HG03571 (cell line): ENCODE measurements around the gene BPGM.
"Not testable (repeated sequence)": the region's sequence is repeated elsewhere in the genome, so short reads cannot be mapped to it uniquely, and the experiment has no call there.

Experiments
- ATAC-seq: cut with Tn5 transposase; IDR thresholded peaks from one replicate; pipeline ENCODE4 v1.9.1; 2021; ENCODE audit not compliant: unreplicated experiment

BPGM gene

DNA sequence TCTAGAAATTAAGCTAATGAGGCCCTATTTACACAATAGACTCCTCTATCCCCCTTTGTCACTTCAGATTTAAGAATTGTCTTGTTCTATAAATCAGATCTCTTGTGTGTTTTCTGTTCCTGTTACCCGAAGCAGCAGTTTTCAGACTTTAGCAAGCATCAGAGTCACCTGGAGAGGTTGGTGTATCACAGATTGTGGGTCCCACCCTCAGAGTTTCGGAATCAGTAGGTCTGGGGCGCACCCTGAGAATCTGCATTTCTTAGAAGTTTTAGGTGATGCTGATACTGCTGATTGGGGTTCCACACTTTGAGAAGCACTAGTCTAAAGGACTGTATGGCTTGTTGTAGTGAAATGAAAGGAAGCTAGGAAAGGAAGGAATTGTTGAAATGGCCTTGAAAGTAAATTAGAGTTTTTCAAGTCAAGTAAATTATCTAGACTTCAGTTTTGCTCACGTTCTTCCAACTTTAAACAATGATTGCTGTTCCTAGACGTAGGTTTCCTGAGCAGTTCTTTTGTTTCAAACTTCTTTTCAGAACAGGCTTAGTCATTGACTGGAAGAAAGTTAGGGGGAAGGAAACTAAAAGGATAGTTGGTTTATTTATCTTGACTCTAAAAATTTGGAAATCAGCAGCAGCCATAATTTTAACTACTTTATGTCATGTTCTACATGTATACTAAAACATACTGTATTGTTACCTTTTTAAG, 15.7 kb downstream of the BPGM start:
- ATAC-seq = no peak

DNA sequence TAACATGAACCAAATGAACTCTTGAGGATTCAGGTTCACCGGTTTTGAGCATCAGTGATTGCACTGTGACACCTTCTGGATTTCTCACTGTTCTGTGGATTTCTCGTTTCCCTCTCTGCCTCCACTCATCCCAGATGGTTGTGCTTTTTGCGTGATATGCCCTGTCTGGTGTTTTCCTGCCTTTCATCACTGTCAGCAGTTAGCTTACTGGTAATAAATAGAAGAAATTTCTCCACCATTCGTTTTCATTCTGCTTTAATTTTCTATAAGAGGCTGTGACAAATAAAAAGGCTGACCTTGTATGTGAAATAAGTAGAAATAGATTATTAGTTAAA, 16.2 kb downstream of the BPGM start:
- ATAC-seq = no peak

DNA sequence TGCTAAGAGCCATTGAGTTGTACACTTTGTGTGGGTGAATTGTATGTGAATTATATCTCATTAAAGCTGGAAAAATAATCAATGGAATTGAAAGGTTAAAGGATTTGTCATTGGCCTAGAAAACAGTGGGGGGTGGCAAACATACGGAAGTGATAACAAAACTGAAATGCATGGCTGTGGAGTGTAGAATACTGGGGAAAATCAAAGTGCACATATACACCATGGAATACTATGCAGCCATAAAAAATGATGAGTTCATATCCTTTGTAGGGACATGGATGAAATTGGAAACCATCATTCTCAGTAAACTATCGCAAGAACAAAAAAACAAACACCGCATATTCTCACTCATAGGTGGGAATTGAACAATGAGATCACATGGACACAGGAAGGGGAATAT, 18.4 kb downstream of the BPGM start:
- ATAC-seq = not testable (repeated sequence)

DNA sequence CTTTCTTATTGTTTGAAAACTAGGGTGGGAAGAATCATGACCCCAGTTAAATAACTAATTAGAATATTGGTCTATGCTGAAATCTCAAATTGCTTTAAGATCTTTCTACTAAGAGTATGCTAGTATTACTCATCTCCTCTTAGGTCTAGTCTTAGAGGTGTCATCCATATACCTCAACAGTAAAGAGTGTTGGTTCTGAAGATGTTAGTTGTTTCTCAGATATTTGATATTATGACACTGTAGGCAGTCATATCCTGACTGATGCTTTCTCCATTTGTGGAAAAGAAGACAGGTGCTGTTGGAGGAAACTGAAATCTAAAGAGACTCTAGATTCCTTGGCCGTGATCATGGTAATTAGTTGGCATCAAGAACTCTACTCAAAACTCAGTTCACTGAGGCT, 21.2 kb downstream of the BPGM start:
- no peak for ATAC-seq

DNA sequence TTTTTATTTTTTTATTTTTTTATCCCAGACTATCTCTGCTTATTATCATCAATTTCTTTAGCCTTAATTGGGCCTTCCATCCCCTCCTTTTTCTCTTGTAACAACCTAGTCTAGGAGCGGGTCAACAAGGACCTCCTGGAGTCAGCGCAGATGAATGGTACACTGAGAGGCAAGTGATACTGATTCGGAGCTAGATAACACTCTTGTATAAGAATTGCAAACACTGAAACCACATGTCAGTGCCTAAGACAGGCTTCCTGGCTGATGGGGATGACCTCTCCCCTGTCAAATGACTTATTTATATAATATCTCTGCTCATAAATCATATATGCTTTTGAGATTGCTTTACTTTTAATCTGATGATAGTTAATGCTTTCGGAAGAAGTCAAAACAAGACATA, 22.7 kb downstream of the BPGM start:
- ATAC-seq = no peak

DNA sequence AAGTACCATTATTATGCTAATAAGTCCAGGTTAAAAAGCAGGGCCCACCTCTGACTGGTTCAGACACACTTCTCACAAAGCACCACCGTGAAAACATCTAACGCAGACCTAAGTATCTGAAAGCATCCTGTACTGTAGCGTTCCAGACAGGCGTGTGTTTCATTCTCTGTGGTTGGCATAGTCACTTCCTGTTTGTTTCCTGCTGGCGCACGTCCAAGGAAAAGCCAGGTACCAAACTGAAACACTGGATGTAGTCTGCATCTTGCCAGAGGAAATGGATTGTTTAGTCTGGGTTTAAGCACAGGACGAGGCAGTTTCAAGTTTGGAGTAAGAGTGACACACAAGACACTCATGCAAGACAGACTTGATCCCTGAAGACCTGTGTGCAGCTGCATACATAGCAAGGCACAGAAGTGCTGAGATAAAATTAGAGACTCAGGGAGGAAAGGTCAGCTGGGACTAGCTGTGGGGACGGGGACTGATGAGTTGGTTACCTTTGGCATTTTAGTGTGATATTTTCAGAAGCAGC, 23.3 kb downstream of the BPGM start:
- peak; percentile 75 for ATAC-seq

DNA sequence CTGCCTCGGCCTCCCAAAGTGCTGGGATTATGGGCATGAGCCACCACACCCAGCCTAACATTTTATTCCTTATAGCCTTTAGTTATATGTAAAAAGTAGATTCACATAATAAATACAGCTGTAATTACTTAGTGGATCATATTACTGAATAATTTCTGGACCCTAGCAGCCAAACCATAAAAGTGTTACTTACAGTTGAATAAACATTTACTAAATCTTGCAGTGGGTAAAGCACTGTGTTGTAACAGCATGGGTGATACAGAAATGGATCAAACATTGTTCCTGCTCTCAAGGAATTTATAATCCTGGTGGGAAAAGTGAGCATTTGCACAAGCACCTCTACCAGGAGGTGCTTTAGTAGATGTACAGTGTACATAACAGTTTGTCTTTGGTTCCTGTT, 25.0 kb downstream of the BPGM start:
- no peak for ATAC-seq

DNA sequence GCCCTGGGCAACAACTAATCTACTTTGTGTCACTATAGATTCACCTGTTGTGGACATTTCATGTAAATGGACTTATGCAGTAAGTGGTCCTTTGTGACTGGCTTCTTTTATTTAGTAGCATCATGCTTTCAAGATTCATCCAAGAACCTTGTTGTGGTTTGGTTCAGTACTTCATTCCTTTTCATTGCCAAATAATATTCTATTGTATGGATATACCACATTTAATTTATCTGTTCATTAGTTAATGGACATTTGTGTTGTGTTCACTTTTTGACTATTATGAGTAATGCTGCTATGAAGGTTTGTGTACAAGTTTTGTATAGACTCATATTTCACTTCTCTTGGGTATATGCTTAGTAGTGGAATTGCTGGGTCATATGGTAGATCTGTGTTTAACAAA, 27.8 kb downstream of the BPGM start:
- no peak for ATAC-seq

DNA sequence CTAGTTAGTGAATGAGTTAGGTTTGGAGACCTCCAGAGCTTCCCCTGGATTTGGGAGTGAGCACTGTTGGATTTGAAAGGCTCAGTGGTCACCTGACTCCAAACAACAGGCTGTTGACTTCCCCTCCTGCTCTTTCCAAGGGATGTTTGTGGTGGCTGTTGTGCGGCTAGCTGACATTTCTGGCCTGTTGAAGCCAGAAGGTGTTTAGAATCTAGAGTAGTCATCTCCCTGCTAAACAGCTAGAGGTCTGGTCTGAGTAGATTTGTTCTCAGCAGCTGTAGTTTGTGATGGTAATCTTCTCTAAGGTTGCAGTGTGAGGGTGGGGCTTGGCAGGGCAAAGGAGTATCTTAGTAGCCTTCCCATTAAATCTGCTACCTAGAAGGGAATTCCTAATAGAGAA, 30.1 kb downstream of the BPGM start:
- ATAC-seq = no peak

DNA sequence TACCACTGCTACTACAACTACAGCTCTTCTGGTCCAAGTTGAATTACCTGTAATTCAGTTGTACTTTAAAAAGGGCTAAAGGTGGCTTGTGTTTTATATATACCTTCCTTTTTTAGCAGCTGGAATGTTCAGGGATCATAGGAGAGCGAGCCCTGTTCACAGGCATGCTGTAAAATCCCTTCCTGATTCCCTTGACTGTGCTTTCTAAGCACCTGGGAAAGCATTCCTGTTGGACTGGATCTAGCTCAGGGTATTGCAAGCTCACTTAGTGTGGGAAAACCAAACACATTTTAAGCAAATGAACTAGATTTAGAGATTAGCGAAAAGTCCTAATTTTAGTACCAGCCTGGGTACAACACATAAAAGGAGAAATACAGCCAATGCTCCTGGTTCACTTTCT, 31.5 kb downstream of the BPGM start:
- no peak for ATAC-seq

DNA sequence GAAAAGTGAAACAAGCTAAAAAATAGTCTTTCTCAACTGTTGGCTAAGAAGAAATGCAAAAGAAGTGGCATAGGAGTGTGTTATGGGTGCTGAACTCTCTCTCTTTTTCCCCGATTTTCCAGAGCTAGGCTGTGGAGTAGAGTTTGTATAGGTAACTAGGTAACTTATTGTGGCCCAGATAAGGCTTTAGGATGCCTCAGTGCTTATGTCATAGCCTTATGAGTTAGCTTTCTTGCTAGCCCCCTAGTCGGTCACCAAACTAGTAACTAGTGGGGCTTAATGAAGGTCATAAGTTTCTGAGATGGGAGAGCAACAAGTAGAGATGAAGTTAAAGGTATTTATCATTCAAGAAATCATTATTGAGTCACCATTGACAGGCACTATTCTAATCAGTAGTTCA, 32.4 kb downstream of the BPGM start:
- no peak for ATAC-seq

DNA sequence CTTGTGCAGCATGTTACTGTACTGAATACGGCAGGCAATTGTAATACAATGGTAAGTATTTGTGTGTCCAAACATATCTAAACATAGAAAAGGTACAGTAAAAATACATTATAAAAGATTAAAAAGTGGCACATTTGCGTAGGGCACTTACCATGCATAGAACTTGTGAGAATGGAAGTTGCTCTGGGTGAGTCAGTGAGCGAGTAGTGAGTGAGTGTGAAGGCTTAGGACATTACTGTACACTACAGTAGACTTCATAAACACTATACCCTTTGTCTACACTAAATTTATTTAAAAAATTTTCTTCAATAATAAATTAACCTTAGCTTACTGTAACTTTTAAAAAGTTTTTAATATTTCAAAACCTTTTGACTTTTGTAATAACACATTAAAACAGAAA, 37.5 kb downstream of the BPGM start:
- ATAC-seq = no peak

DNA sequence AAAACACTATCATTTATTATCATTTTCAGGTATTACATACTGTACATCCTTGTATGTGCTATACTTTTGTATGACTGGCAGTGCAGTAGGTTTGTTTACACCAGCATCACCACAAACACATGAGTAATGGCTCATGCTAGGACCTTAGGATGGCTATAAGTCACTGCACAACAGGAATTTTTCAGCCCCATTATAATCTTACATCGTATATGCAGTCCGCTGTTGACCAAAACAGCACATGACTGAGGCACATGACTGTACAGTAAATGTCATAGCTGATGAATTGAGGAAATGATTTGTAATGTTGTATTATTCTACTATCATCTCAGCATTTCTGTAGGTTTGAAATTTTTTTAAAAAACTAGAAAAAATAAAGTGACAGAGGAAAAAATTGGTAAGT, 38.6 kb downstream of the BPGM start:
- ATAC-seq = no peak

DNA sequence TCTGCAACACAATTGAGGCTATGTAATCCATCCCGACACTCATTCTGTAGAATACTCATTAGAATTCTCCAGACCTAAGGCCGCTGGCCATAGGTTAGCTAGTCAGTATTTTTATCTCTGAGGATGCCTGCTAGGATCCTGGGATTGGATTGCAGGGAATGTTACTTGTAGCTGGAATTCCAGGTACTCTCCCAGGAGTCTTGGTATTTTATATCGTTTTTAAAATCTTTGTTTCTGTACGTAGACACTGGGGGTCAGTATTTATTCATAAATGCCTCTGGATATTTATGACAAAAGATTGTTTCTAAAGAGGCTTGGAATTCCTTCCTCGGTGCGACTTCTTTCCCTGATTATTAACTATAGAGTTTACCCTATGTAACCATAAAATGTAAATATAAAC, 40.1 kb downstream of the BPGM start:
- ATAC-seq = no peak

DNA sequence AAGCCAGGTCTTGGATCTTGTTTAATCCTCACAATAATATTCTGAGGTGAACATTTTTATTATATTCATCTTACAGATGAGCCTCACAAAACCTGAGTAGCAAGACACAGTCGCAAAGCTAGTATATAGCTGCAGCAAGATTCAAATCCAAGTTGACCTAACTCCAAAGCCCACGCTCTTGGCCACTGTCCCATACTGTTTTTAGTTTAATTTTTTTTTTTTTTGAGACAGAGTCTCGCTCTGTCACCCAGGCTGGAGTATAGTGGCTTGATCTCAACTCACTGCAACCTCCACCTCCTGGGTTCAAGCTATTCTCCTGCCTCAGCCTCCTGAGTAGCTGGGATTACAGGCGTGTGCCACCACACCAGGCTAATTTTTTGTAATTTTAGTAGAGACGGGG, 42.9 kb downstream of the BPGM start:
- ATAC-seq = not testable (repeated sequence)

DNA sequence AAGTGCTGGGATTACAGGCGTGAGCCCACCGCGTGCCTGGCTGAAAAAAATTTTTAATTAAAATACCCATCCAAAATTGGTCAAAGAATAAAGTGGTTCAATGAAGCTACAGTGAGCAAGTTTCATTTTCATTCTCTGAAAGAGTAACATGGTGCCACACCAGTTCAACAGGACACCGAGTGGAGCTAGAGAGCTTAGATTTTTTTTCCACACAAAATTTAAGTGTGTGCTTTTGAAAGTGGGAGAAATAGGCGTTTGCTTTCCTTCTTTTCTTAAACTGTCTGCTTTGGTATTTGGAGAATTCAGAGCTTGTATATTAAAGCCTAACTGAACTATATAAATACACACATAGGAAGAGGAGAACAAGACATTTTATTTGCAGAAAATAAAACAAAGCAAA, 43.4 kb downstream of the BPGM start:
- ATAC-seq = no peak

DNA sequence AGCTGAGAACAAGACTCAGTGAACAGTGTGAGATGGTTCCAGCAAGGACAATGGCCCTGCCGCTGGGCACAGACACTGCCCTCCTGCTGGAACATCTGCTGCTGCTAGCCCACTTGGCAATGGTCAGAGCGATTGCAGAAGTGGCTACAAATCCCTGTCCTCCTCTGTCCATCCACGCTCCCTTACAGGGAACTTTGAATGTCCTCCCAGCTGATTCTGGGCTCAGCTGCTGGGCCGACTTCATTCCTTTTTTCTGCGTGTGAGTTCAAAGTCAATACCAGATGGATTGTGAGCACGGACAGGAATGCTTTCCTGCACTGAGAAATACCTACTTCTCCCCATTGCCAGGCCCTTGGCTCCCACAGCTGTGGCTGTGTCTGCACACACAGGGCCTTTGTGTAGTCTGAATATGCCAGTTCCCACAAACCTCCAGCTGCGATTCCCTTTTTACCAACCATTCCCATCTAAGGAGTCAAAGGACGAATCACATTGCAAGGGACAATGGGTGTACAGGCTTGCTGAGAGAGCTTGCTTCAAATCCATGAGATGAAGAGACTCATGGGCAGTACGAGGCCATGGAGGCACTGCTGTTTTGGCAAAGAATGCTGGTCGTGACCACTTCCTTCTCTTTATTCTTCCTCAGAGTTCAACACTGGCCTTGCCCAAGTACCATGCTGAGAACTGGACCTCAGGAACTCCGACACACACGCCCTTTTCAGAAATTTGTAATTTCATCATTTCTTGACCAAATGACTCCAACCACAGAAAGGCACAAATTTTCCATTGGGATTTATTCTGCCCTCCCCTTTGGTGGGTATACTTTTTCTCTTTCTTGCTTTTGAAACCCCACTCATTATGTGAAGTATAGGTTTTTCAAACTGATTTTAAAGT, 44.2 kb downstream of the BPGM start:
- no peak for ATAC-seq

DNA sequence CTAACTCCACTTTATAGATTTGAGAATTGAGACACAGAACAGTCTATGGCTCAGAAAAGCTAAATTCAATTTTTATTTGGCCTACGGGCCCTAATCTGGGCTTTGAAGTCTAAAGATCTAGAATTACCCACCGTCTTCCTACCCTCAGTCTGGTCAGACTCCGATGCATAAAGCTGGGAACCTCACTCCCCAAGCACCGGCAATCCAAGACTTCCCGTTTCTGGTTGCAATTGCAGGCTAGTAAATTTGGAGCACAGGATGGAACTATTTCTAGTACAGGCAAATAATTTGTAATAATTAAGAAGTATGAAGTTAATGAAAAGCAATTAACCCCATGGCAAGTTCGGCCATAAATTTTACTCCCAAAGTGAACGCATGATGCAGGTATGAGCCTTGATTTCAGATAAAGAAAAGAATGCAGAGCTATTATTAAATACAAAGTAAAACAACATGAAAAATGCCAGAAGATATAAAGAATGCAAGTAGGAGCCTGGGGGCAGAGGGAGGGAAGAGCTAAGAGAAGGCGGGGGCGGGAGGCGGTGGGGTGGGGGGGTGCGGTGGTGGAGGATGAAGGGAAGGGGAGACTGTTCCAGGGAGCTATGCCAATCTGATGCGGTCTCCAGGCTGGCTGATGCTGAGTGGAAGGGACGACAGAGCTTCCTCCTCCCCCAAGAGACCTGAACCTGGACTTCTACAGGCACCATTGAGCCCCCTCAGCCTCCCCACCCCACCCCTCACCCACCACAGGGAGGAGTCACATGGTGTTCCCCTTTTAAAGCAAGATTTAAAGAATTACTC, 45.1 kb downstream of the BPGM start:
- ATAC-seq = no peak

DNA sequence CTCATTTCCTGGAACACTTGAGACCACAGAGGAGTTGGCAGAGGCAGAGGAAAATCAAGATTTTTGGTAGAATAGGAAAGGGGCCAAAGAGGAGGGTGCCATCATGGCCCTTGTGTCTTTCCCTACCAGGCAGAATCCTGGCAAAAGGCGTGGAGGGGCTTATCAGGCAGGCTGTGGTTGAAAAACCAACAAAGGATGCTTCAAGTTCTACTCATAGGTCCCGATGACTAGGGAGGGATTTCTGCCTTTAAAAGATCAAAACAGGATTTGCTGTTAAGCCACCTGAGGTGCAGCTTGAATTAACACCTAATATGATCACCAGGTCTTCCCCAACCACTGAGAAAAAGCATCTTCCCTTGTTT, 45.7 kb downstream of the BPGM start:
- ATAC-seq = no peak

DNA sequence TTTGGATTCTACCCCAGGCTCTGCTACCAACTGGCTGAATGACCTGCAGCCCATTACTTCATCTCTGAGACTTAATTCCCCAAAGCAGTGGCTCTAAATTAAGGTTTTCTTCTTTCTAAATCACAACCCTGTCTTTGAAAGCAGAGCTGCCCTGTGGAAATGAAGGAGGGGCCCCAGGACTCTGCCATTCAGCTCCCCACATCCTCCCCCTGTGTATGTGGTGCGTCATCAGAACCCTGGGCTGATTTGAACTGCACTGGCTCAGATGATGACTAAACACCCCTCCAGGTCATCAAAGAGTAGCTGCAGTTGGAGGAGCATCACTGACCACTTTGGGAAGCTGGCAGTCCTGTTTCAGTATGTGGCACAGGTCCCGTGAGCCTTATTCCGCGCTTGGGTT, 46.6 kb downstream of the BPGM start:
- ATAC-seq = no peak

DNA sequence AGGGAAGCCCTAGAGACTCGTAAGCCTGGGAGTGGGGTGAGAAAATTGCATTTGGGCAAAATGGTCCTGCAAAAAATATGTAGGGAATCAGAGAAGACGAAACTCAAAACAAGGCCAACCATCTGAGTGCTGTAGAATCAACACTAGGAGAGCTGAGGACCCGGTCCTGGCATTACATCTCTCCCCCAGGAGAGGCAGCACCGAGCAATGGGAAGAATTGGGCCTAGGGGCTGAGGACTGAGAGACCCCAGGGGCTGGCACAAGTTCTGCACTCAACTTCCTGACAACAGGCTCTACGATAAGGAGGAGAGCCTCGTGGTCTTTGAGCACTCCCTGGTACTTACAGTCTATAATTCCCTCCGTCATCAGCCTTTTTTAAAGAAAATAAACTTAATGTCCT, 47.6 kb downstream of the BPGM start:
- ATAC-seq = no peak

DNA sequence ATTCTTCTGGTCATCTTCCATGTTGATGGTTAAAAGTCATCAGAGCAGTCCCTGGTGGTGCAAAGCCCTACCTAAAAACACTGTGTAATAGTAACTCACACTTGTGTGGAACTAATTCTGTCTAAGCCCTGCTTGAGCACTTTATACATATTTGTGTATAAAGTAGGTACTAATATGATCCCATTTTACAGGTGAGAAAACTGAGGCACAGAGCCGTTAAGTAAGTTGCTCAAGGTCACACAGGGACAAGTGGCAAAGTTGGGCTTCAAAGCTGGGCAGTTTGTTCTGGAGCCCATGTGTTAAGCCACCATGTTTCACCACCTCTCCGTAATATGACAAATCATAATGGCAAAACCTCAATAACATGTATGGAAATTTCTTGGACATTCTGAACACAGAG, 48.1 kb downstream of the BPGM start:
- ATAC-seq = no peak
